GM04503 (cell line): Measurements from ENCODE around the gene FBXO17.
"Not testable (repeated sequence)": the region's sequence is repeated elsewhere in the genome, so short reads cannot be mapped to it uniquely, and the experiment has no call there.

ENCODE experiments used
- DNase-seq: peaks from one replicate; pipeline ENCODE4 v3.0.0-alpha.2; 2012; ENCODE audit warnings: low read depth

The FBXO17 gene

GRCh38 chr19:38980583-38981374 is 5.2 kb upstream of the FBXO17 start:
- no peak for DNase-seq

- no peak for DNase-seq
Measured at GRCh38 chr19:38979812-38980211, 4.3 kb upstream of the FBXO17 start.

- no peak for DNase-seq
Measured at GRCh38 chr19:38978326-38978689, 2.8 kb upstream of the FBXO17 start.

- DNase-seq = no peak
Measured at GRCh38 chr19:38977445-38978325, 2.1 kb upstream of the FBXO17 start.

GRCh38 chr19:38975861-38976271 is 324 bp upstream of the FBXO17 start:
- DNase-seq = no peak

DNA sequence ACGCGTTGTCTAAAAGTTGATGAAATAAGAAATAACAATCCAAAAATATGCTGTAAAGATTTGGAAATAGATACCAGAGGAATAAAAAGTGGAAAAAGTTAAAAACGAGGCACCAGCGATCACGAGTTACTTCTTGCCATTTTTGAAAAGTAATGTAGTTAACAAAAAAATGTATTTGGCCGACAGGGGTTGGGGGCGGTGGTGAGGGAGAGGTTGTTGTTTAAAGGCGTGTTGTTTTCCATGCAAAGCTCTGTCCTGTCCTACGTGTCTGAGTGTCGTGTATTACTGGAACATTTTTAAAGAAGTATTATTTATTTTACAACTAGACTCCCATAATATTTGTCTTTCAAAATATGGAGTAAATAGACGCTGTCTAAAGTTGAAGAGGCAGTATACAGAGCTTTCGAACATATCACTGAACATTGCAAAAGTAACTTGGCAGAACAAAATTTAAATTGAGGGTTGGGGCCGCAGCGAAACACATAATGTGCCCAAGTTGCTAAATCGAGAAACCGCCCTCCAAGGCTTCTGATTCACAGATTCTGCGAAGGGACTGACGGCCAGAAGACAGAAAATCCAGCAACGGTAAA is 823 bp downstream of the FBXO17 start:
- DNase-seq = no peak

DNA sequence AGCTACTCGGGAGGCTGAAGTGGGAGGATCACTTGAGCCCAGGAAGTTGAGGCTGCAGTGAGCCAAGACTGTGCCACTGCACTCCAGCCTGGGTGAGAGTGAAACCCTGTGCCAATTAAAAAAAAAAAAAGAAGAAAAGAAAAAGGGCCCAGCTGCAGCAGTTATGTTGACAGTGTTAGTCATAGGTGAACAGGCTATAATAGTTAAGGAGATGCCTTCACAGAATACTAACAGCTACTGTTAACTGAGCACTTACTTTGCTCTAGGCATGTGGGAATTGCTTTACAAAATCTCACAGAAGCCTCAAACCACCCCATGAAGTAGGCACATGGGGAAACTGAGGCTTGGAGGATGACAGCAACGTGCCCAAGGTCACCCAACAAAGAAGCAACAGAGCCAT is 3.9 kb downstream of the FBXO17 start:
- DNase-seq = no peak

DNA sequence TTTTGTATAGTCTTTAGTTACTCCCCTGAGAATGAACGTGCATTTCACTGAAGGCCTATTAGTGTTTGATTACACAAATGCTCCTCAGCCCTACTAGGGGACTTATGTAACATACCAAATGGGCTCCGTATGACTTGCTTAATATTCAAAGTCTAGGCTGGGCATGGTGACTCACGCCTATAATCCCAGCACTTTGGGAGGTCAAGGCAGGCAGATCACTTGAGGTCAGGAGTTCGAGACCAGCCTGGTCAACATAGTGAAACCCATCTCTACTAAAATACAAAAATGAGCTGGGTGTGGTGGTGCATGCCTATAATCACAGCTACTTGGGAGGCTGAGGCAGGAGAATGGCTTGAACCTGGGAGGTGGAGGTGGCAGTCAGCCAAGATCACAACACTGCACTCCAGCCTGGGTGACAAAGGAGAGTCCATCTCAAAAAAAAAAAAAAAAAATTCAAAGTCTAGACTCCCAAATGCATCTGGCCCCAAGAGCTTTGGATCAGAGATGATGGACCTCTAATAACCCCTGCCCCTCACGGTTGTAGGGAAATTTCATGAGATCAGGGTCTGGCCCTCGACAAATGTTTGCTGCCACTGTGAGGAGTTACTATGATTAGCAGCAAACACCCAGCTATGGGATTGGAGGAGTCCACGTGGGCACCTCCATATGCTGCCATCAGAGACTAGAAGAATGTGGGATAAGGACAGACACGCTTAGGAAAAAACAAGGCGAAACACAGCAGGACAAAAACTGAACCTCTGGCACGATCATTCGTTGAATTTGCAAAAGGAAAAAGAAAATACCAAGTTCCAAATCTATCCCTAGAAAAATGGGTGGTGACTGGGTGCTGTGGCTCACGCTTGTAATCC is 4.6 kb downstream of the FBXO17 start:
- peak; percentile 45 for DNase-seq

DNA sequence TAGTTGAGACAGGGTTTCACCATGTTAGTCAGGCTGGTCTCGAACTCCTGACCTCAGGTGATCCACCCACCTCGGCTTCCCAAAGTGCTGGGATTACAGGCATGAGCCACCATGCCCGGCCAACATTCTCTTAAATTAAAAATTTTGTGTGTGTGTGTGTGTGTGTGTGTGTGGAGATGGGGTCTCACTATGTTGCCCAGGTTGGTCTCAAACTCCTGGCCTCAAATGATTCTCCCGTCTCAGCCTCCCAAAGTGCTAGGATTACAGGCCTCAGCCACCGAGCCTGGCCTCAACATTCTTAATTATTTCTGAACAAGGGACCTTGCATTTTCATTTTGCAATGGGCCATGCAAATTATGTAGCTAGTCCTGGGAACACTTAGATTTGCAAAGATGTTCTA is 9.4 kb downstream of the FBXO17 start:
- not testable (repeated sequence) for DNase-seq

- no peak for DNase-seq
Measured at GRCh38 chr19:38964738-38965137, 10.8 kb downstream of the FBXO17 start.

GRCh38 chr19:38959618-38960017 is 15.9 kb downstream of the FBXO17 start:
- DNase-seq = no peak

GRCh38 chr19:38958301-38958700 is 17.2 kb downstream of the FBXO17 start:
- DNase-seq = no peak

DNA sequence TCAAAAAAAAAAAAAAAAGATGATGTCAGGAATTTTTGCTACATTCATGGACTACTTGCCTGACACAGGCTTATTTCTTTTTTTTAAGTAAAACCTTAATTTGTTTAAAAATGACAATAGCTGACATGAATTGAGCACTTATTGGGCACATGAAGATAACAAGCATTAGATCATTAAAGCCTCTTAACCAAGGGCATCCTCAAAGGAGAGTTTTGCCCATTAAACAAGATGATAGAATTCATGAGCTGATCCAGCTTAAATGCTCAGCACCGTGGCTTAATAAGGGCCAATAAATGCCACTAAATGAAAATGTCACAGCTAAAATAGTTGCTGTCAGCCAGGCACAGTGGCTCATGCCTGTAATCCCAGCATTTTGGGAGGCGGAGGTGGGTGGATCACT is 19.3 kb downstream of the FBXO17 start:
- no peak for DNase-seq

DNA sequence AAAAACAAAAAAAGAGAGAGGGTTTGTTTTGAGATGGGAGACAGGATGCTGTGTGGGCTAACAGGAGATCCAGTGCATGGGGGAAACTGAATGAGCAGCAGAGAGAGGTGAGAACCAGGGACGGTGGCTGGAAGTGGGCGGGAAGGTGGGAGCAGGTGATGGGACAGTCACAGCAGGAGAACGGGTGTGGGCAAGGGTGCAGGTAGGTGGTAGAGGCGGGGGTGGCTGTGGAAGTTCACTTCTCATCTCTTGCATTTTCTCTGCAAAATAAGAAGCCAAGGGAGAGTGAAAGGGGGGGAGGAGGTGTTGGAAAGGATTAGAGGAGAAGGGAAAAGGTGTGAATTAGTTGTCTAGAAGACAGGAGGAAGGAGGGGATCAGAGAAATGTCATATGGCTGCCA is 21.9 kb downstream of the FBXO17 start:
- DNase-seq = no peak

GRCh38 chr19:38952395-38953165 is 23.0 kb downstream of the FBXO17 start:
- no peak for DNase-seq

DNA sequence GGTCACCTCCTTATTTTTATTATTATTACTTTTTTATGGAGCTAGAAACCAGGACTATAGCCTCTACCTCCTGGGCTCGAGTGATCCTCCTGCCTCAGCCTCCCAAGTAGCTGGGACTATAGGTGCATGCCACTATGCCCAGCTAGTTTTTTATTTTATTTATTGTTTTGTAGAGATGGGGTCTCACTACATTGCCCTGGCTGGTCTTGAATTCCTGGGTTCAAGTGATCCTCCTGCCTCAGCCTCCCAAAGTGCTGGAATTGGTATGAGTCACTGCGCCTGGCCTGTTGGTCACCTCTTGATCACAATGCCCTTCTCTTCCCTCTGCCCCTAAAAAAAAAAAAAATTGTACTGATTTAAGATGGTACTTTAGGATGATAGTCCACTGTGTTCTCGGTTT is 24.4 kb downstream of the FBXO17 start:
- DNase-seq = no peak

GRCh38 chr19:38949580-38950367 is 25.8 kb downstream of the FBXO17 start:
- no peak for DNase-seq

DNA sequence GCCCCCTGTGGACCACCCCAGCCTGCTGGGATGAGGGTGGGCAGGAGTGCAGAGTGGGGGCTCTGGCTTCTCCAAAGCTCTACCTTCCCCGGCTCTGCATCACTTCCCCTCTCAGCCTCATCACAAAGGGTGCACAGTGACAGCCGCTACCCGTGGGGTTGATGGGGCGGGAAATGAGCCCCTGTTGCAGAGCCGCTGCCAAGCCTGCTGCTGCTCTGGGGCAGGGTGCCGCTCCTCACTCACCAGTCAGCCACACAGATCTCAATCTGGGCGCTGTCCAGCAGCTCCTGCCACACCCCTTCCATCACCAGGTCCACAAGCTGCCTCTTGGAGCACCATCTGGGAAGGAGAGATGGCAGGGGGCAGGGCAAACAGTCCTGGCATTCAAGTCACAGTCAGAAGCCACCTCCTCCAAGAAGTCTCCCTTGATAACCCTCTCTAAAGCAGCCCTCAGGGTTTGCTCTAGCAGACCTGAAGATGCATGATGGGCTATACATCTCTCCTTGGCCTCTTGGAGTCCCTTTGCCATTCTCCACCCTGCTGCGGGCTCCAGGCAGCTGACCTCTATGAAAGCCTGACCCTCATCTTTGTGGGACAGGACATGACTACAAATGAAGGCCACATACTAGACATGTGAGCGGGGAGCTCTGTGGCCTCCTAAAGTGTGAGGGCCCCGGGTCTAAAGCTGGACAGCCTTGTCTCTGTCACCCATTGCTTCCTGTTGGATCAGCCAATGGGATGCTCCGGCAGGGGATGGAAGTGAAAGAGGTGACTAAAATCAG is 29.1 kb downstream of the FBXO17 start:
- no peak for DNase-seq

DNA sequence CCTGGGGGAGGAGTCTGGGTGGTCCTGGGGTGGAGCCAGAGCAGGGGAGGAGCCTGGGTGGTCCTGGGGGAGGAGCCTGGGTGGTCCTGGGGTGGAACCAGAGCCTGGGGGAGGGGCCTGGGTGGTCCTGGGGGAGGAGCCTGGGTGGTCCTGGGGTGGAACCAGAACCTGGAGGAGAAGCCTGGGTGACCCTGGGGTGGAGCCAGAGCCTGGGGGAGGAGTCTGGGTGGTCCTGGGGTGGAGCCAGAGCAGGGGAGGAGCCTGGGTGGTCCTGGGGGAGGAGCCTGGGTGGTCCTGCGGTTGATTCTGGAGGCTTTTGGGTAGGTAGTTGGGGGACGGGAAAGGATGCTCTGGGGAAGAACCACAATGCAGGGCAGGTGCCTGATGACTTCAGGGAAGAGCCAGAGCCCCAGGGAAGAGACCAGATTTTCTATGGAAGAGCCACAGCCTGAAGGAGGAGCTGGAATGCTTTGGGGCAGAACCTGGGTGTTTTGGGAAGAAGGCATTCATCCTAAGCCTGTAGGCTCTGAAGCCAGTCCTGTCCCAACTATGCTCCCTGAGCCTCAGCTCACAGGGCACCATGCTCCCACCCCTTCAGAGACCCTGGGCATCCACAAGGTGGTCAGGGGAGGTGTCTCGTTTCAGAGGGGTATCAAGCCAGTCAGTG is 29.8 kb downstream of the FBXO17 start:
- no peak for DNase-seq
